ENCODE data around the gene L1CAM.

DNA sequence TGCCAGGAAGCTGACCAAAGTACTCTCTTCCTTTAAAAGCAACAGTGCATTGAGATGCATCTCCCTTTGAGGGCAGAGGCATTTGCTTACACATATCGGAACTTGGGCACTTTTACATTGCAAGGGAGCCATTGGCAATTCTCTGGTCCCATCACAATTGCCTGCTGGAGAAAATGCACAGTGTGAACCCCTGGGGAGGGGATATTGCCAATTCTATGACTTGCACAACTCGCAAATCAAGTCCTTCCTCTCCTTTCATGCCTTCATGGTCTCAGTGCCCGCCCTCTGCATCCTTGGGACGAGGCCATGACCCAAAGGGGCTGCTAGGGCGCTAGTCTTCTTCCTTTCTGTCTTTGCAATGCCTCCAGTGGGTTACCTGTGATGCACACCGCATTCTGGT is 40.8 kb downstream of the L1CAM start:
- TF ChIP-seq, protein P1, sequence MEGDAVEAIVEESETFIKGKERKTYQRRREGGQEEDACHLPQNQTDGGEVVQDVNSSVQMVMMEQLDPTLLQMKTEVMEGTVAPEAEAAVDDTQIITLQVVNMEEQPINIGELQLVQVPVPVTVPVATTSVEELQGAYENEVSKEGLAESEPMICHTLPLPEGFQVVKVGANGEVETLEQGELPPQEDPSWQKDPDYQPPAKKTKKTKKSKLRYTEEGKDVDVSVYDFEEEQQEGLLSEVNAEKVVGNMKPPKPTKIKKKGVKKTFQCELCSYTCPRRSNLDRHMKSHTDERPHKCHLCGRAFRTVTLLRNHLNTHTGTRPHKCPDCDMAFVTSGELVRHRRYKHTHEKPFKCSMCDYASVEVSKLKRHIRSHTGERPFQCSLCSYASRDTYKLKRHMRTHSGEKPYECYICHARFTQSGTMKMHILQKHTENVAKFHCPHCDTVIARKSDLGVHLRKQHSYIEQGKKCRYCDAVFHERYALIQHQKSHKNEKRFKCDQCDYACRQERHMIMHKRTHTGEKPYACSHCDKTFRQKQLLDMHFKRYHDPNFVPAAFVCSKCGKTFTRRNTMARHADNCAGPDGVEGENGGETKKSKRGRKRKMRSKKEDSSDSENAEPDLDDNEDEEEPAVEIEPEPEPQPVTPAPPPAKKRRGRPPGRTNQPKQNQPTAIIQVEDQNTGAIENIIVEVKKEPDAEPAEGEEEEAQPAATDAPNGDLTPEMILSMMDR (IDR thresholded peaks at IDR 0.05): no peak
- no peak for TF ChIP-seq POLR2A (IDR thresholded peaks at IDR 0.05)

Data from adrenal gland (tissue), 5 donors.